Calu3 (cell line): ENCODE data around the gene EIF3I. TPM values are rescaled to one million over a fixed set of nuclear protein-coding genes. Genes with fewer than 3 reads are reported as not detected.

ENCODE experiments used
- BruUV-seq: library from RNA; stranded (reverse); fragments of 400-500 nt; replicated peaks from 2 replicates; lab custom pipeline; 2021; lab: Mats Ljungman, UMichigan
- CTCF ChIA-PET: fragments of 300-600 bp; sonication (Branson Sonifier 250); formaldehyde crosslinking; loops from one replicate; lab custom pipeline; 2022; ENCODE audit warnings: antibody characterized with exemption; lab: Charles Lee
- DNase-seq: peaks from one replicate; pipeline ENCODE4 v3.0.0; 2022
- H3K27ac Mint-ChIP-seq: one replicate; pipeline ENCODE4 v1.8.0; 2022; ENCODE audit warnings: mixed read lengths; ENCODE audit not compliant: unreplicated experiment
- H3K27me3 Mint-ChIP-seq: one replicate; pipeline ENCODE4 v1.8.0; 2022; ENCODE audit warnings: mixed read lengths; ENCODE audit not compliant: unreplicated experiment
- H3K36me3 Mint-ChIP-seq: one replicate; pipeline ENCODE4 v1.8.0; 2022; ENCODE audit warnings: mild to moderate bottlenecking, moderate library complexity, mixed read lengths; ENCODE audit not compliant: insufficient read depth, unreplicated experiment
- H3K4me1 Mint-ChIP-seq: one replicate; pipeline ENCODE4 v1.8.0; 2022; ENCODE audit warnings: mild to moderate bottlenecking, low read depth, mixed read lengths; ENCODE audit not compliant: unreplicated experiment
- H3K4me3 Mint-ChIP-seq: one replicate; pipeline ENCODE4 v1.8.0; 2022; ENCODE audit warnings: mild to moderate bottlenecking, low read depth, moderate library complexity, mixed read lengths; ENCODE audit not compliant: unreplicated experiment
- H3K9me3 Mint-ChIP-seq: one replicate; pipeline ENCODE4 v1.8.0; 2022; ENCODE audit warnings: low read depth, mixed read lengths; ENCODE audit not compliant: unreplicated experiment
- CTCF ChIP-seq: fragments of 200-600 bp; IDR thresholded peaks from one replicate; pipeline ENCODE4 v1.8.0; 2022; ENCODE audit warnings: antibody characterized with exemption; ENCODE audit not compliant: unreplicated experiment
- intact Hi-C: fragments of 100-400 bp; cut with micrococcal nuclease; formaldehyde crosslinking; loops from one replicate; pipeline ENCODE4 v1.10.0; 2022; ENCODE audit not compliant: unreplicated experiment
- total RNA-seq: library from RNA; stranded (reverse); gene quantifications from 2 replicates; pipeline ENCODE4 v1.2.3, GENCODE V29; 2022

The EIF3I gene
- total RNA-seq, 1 experiment from 2014 or later = 178 TPM

GRCh38 chr1:32249831-32250525, 27.8 kb downstream of the EIF3I start:
- no peaks in the 10 kb centered on the region for H3K36me3 Mint-ChIP-seq
- BruUV-seq = no TSS peak
- no peaks in the 10 kb centered on the region for H3K27me3 Mint-ChIP-seq
- no peaks in the 10 kb centered on the region for H3K9me3 Mint-ChIP-seq
- no peak overlapping the region for H3K27ac Mint-ChIP-seq
- intact Hi-C loops = loop anchor here (10.0 kb wide), 1 partner anchor 45 kb away; the partner anchor contains the start of gene HDAC1
- CTCF ChIA-PET = interaction anchor here (0.6 to 1.2 kb wide), 2 partner anchors 9 to 72 kb away, joined by 3 read pairs; no protein-coding TSS in a partner anchor
- DNase-seq = no peak
- no peak for TF ChIP-seq CTCF
- peaks cover 9% of the 10 kb centered on the region for H3K4me1 Mint-ChIP-seq
- no peak overlapping the region for H3K4me3 Mint-ChIP-seq

GRCh38 chr1:32250893-32251716, 28.9 kb downstream of the EIF3I start, which contains the start of gene LCK:
LCK (plus strand) TSS chr1:32251265; CDS start chr1:32274330, 23,065 bp downstream.
- CTCF ChIA-PET = interaction anchor here (0.6 to 1.2 kb wide), 3 partner anchors 10 to 71 kb away, joined by 3 to 8 read pairs (median 3); no protein-coding TSS in a partner anchor
- H3K36me3 Mint-ChIP-seq = no peaks in the 10 kb centered on the region
- TF ChIP-seq CTCF = no peak
- no peak within 1 kb of the TSS for H3K27ac Mint-ChIP-seq
- no peak within 1 kb of the TSS for H3K4me3 Mint-ChIP-seq
- H3K9me3 Mint-ChIP-seq = no peaks in the 10 kb centered on the region
- H3K27me3 Mint-ChIP-seq = no peaks in the 10 kb centered on the region
- BruUV-seq = no TSS peak
- no peak for DNase-seq
- H3K4me1 Mint-ChIP-seq = peaks cover 9% of the 10 kb centered on the region
- intact Hi-C loops = no loop called here

- CTCF ChIA-PET = interaction anchor here (0.6 to 0.9 kb wide), 4 partner anchors 10 to 70 kb away, joined by 3 read pairs; no protein-coding TSS in a partner anchor
- intact Hi-C loops = no loop called here
- H3K9me3 Mint-ChIP-seq = no peaks in the 10 kb centered on the region
- no peak overlapping the region for H3K4me3 Mint-ChIP-seq
- no peak for TF ChIP-seq CTCF
- BruUV-seq = no TSS peak
- H3K27ac Mint-ChIP-seq = no peak overlapping the region
- H3K4me1 Mint-ChIP-seq = peaks cover 4% of the 10 kb centered on the region
- DNase-seq = no peak
- H3K27me3 Mint-ChIP-seq = no peaks in the 10 kb centered on the region
- no peaks in the 10 kb centered on the region for H3K36me3 Mint-ChIP-seq
Measured at GRCh38 chr1:32255072-32256071, 33.2 kb downstream of the EIF3I start.
